ENCODE data around the gene NRTN.

DNA sequence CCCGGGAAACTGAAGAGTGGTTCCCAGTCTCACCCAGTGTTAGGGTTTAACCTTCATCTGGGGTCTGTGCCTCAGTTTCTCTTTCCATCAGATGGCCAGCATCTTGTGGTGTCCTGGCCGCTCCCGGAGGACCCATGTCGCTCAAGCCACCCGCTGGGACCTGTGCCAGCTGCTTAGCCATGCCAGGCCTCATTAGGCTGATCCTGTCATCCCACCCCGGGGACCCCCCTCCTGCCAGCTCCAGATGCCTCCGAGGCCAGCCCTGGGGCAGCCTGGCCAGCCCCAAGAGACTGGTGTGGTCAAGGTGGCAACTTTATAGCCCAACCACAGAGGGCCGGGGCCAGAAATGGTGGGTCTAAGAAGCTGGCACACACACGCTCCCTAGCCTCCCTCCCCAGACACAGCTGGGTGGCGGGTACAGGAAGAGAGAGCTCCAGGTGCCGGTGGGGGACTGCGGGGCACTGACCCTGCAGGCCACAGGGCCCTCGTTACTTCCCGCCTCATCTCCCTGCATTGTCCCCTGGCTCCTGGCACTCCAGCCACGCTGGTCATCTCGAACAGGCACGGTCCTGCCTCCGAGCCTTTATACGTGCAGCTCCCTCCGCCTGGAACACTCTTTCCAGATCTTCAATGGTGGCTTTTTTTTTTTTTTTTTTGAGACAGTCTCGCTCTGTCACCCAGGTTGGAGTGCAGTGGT, 3.4 kb downstream of the NRTN start:
- TF ChIP-seq, protein P1, sequence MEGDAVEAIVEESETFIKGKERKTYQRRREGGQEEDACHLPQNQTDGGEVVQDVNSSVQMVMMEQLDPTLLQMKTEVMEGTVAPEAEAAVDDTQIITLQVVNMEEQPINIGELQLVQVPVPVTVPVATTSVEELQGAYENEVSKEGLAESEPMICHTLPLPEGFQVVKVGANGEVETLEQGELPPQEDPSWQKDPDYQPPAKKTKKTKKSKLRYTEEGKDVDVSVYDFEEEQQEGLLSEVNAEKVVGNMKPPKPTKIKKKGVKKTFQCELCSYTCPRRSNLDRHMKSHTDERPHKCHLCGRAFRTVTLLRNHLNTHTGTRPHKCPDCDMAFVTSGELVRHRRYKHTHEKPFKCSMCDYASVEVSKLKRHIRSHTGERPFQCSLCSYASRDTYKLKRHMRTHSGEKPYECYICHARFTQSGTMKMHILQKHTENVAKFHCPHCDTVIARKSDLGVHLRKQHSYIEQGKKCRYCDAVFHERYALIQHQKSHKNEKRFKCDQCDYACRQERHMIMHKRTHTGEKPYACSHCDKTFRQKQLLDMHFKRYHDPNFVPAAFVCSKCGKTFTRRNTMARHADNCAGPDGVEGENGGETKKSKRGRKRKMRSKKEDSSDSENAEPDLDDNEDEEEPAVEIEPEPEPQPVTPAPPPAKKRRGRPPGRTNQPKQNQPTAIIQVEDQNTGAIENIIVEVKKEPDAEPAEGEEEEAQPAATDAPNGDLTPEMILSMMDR (optimal IDR thresholded peaks at IDR 0.05 in 1 of 3, IDR thresholded peaks at IDR 0.05 in 1 of 3, conservative IDR thresholded peaks at IDR 0.05 in 1 of 3; ENCODE audit: extremely low read depth in 1 of 3, insufficient read depth in 2 of 3, low read length in 3 of 3): no peak
- TF ChIP-seq EZH2 (IDR thresholded peaks at IDR 0.05; ENCODE audit: low read length): no peak

Data from keratinocyte (primary cell).